H1 (cell line): ENCODE measurements around the gene PPP1R14C. TPM values are rescaled to one million over a fixed set of nuclear protein-coding genes. Genes with fewer than 3 reads are reported as not detected.

Experiments used
- ATF3 ChIP-seq: IDR thresholded peaks from 2 replicates; pipeline ENCODE4 v1.6.1; 2011; ENCODE audit warnings: low read depth, mild to moderate bottlenecking, low read length; ENCODE audit not compliant: insufficient read depth
- CHD7 ChIP-seq: fragments of 300-600 bp; sonication (generic); IDR thresholded peaks from 2 replicates; pipeline ENCODE4 v1.7.1; 2012; ENCODE audit warnings: low read length, moderate library complexity, mild to moderate bottlenecking, inconsistent platforms; ENCODE audit not compliant: insufficient replicate concordance
- KDM4A ChIP-seq: IDR thresholded peaks from one replicate; pipeline ENCODE4 v1.7.1; 2012; ENCODE audit warnings: low read depth, mild to moderate bottlenecking, moderate library complexity, low read length, inconsistent platforms; ENCODE audit not compliant: severe bottlenecking
- RBBP5 ChIP-seq: IDR thresholded peaks from 2 replicates; pipeline ENCODE4 v1.7.1; 2012; ENCODE audit warnings: low read depth, mild to moderate bottlenecking, inconsistent platforms, low read length, moderate library complexity, borderline replicate concordance
- SAP30 ChIP-seq: fragments of 300-600 bp; sonication (generic); IDR thresholded peaks from 2 replicates; pipeline ENCODE4 v1.7.1; 2012; ENCODE audit warnings: low read length, moderate library complexity, mild to moderate bottlenecking, inconsistent platforms; ENCODE audit not compliant: insufficient read depth, insufficient replicate concordance
- SRF ChIP-seq: IDR thresholded peaks from 2 replicates; pipeline ENCODE4 v1.6.1; 2011; ENCODE audit warnings: mild to moderate bottlenecking, low read depth, low read length, moderate library complexity
- ZNF274 ChIP-seq: IDR thresholded peaks from 2 replicates; pipeline ENCODE4 v1.7.0; 2012; ENCODE audit warnings: low read length, borderline replicate concordance; ENCODE audit errors: extremely low read depth
- polyA plus RNA-seq, 7 experiments: library from polyadenylated mRNA; depleted of rRNA in 3 of 7; stranded (reverse) in 5 of 7; unstranded in 2 of 7; fragments of >200 nt in 5 of 7; fragments of 200-250 nt in 2 of 7; gene quantifications; 1 replicate in 5 of 7; 2 replicates in 1 of 7; 4 replicates in 1 of 7; pipeline versions ENCODE4 v1.2.1 to v1.2.3, GENCODE V29; 2011 to 2013; ENCODE audit warnings: missing spikeins in 2 of 7, mixed read lengths in 2 of 7
- total RNA-seq: library from RNA; stranded (reverse); fragmentation: NEBNext Ultra II Directional; extraction: Animal tissue kit (Norgen Biotek cat#: 25700); gene quantifications from 2 replicates; pipeline ENCODE4 v1.2.1, GENCODE V29; 2021

Gene PPP1R14C
- total and polyA plus RNA-seq, 2 of the 8 experiments (the other 6 are each of a cell fraction or from before 2014, with no cell fraction given) = 0.30 to 0.61 TPM

GRCh38 chr6:150229436-150230163, 86.8 kb downstream of the PPP1R14C start (continued):
- TF ChIP-seq SRF (no peak), SAP30 (no peak), RBBP5 (no peak), ZNF274 (no peak), KDM4A (no peak), CHD7 (no peak), ATF3 (no peak)
